ENCODE measurements around the gene DNAH17.

DNA sequence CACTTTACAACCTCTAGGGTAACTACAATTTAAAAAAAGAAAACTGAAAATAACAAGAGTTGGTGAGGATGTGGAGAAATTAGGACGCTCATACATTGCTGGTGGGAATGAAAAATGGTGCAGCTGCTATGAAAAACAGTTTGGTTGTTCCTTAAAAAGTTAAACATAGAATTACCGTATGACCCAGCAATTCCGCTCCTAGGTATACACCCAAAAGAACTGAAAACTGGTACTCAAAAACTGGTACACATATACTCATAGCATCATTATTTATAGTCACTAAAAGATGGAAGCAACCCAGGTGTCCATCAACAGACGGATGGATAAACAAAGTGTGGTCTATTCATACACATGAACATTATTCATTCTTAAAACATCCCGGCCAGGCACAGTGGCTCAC, 42.9 kb upstream of the DNAH17 start:
- TF ChIP-seq, protein P1, sequence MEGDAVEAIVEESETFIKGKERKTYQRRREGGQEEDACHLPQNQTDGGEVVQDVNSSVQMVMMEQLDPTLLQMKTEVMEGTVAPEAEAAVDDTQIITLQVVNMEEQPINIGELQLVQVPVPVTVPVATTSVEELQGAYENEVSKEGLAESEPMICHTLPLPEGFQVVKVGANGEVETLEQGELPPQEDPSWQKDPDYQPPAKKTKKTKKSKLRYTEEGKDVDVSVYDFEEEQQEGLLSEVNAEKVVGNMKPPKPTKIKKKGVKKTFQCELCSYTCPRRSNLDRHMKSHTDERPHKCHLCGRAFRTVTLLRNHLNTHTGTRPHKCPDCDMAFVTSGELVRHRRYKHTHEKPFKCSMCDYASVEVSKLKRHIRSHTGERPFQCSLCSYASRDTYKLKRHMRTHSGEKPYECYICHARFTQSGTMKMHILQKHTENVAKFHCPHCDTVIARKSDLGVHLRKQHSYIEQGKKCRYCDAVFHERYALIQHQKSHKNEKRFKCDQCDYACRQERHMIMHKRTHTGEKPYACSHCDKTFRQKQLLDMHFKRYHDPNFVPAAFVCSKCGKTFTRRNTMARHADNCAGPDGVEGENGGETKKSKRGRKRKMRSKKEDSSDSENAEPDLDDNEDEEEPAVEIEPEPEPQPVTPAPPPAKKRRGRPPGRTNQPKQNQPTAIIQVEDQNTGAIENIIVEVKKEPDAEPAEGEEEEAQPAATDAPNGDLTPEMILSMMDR (conservative IDR thresholded peaks at IDR 0.05): no peak
- no peak for TF ChIP-seq EZH2 (IDR thresholded peaks at IDR 0.05; ENCODE audit: low read depth)
